Measurements from ENCODE around the gene RARB. TPM values are rescaled to one million over a fixed set of nuclear protein-coding genes. Genes with fewer than 3 reads are reported as not detected.

The RARB gene
- total and polyA plus RNA-seq, 9 of the 15 experiments (the other 6 are each of a cell fraction or from before 2014, with no cell fraction given): 0.15 to 1.3 (median 0.27) TPM

GRCh38 chr3:25500706-25501210 is 72.7 kb downstream of the RARB start (continued):
- no peak for TF ChIP-seq SAP30 (IDR thresholded peaks at IDR 0.05; ENCODE audit: borderline replicate concordance, insufficient read depth, low read depth, low read length, poor library complexity, severe bottlenecking)
- no peak for TF ChIP-seq ZSCAN32 (CRISPR knock-in tag; IDR thresholded peaks at IDR 0.05)
- no peak for TF ChIP-seq SMARCC2 (IDR thresholded peaks at IDR 0.05; ENCODE audit: low read depth)
- TF ChIP-seq ETV5 (CRISPR knock-in tag; IDR thresholded peaks at IDR 0.05; ENCODE audit: low read depth): no peak
- no peak for TF ChIP-seq THAP12 (CRISPR knock-in tag; IDR thresholded peaks at IDR 0.05)
- no peak for TF ChIP-seq DPF2 (IDR thresholded peaks at IDR 0.05)
- no peak for TF ChIP-seq ILK (tag; IDR thresholded peaks at IDR 0.05; ENCODE audit: borderline replicate concordance, low read depth)

- TF ChIP-seq CTCF (IDR thresholded peaks at IDR 0.05 in 2 of 3, conservative IDR thresholded peaks at IDR 0.05 in 1 of 3; ENCODE audit: insufficient read depth in 2 of 3, low read depth in 1 of 3, low read length in 3 of 3) (0 out of 6 replicates have a peak, but pooled peaks of 1 of the 3 experiments have one; percentile 9), ZNF778 (CRISPR knock-in tag; IDR thresholded peaks at IDR 0.05) (no peak), PHB2 (IDR thresholded peaks at IDR 0.05; ENCODE audit: low read depth) (no peak), MAFG (tag; conservative IDR thresholded peaks at IDR 0.05) (no peak)
- Histone ChIP-seq H2AFZ (ENCODE audit: low read depth, low read length) (no peak overlapping the region), H3K4me3 (no peak overlapping the region), H3K27ac (ENCODE audit: extremely low read depth, low read depth, low read length) (no peak overlapping the region), H3K9ac (ENCODE audit: insufficient read depth in 1 of 2, low read depth in 2 of 2, low read length in 2 of 2) (no peak overlapping the region), H3K4me1 (replicated peaks in 1 of 2; ENCODE audit: control insufficient read depth in 2 of 2, insufficient read depth in 2 of 2, low read length in 2 of 2) (no peaks in the 10 kb centered on the region), H3K79me2 (ENCODE audit: control insufficient read depth, insufficient read depth, low read length) (no peaks in the 10 kb centered on the region), H3K4me2 (ENCODE audit: insufficient read depth, low read length) (no peak overlapping the region), H4K20me1 (replicated peaks; ENCODE audit: control insufficient read depth, insufficient read depth, low read length) (no peaks in the 10 kb centered on the region), H3K27me3 (ENCODE audit: control insufficient read depth in 2 of 2, insufficient read depth in 2 of 2, low read length in 2 of 2) (0 out of 5 replicates have a peak, but pooled peaks cover 0 to 4% of the 10 kb centered on the region in 2 experiments), H3K36me3 (ENCODE audit: control insufficient read depth, insufficient read depth, low read length) (no peaks in the 10 kb centered on the region), H3K9me1 (ENCODE audit: control insufficient read depth, insufficient read depth, low read length) (no peaks in the 10 kb centered on the region), H3K9me3 (replicated peaks; ENCODE audit: control insufficient read depth, insufficient read depth, low read depth, low read length) (no peaks in the 10 kb centered on the region)
- intact Hi-C loops (cut with micrococcal nuclease): no loop called here
- ATAC-seq (no peak), DNase-seq (ENCODE audit: extremely low read depth in 1 of 4, low spot score in 3 of 4) (no peak), FAIRE-seq (no peak)
- in situ Hi-C loops (cut with MboI): no loop called here
- ChIA-PET POLR2A (no interaction called here), CTCF (ENCODE audit: low intra/inter-chr PET ratio) (no interaction called here)
- 0% methylated on average over 1 of the region's 1 CpG for WGBS (ENCODE audit: insufficient coverage, low coverage, missing lambda C conversion rate)
- no TSS peak for BruUV-seq (replicated peaks)
Measured at GRCh38 chr3:25502233-25502632, 74.2 kb downstream of the RARB start.

Measured in K562 (cell line).